Fibroblast of lung (primary cell): ENCODE results near the gene TANC1.

ENCODE experiments used
- CTCF ChIP-seq, 2 donors: IDR thresholded peaks in 1 of 2; conservative IDR thresholded peaks in 1 of 2; 1 replicate in 1 of 2; 2 replicates in 1 of 2; pipeline ENCODE4 v1.5.1; 2011 to 2012; ENCODE audit warnings: low read length in 2 of 2, control low read depth in 1 of 2, inconsistent platforms in 1 of 2, low read depth in 1 of 2, mild to moderate bottlenecking in 1 of 2
- EZH2 ChIP-seq: IDR thresholded peaks from 2 replicates; pipeline ENCODE4 v1.5.1; 2012; ENCODE audit warnings: low read length, control low read depth, mild to moderate bottlenecking; ENCODE audit errors: missing control alignments

- TF ChIP-seq CTCF (conservative IDR thresholded peaks at IDR 0.05 in 1 of 2, IDR thresholded peaks at IDR 0.05 in 1 of 2; ENCODE audit: low read depth in 1 of 2, low read length in 2 of 2), result no peak
- TF ChIP-seq EZH2, result no peak
Measured at GRCh38 chr2:159109517-159109916, 141.1 kb downstream of the TANC1 start.
